Activated T-cell treated with anti-CD3 and anti-CD28 coated beads for 1 hour (primary cell): ENCODE measurements around the gene LCLAT1.

Experiments used
- DNase-seq: peaks from one replicate; pipeline ENCODE4 v3.0.0-alpha.2; 2020; ENCODE audit warnings: low read depth

Gene LCLAT1

DNA sequence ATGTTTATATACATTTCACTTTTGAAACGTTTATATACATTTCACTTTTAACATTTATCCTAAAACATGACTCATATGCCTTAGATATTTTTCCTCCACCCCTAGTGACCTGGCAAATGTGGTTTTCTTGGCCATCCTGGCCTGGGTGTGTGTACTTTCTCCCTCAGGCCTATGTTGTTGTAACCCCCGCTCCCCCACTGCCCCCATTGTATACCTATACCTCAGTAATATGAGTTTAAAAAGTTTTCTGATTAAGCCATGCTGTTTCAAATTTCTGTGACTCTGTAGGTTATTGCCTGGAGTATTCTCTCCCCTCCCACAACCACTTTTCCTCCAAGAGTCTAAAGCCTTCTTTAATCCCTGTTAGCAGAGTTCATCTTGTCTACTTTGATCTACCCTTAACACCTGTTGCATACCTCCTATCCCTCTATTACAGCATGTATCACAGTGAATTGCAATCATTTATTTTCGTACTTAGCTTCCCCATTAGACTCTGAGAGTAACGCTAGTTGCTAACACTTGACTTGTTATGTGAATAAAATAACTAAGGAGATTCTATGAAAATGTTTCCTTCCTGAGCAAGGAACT, 67.9 kb downstream of the LCLAT1 start:
- no peak for DNase-seq

DNA sequence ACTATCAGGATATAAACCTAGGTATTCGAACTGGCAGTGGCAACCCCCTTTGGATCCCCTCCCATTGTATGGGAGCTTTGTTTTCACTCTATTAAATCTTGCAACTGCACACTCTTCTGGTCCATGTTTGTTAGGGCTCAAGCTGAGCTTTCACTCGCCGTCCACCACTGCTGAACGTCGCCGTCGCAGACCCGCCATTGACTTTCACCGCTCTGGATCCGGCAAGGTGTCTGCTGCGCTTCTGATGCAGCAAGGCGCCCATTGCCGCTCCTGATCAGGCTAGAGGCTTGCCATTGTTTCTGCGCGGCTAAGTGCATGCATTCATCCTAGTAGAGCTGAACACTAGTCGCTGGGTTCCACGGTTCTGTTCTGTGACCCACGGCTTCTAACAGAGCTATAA, 69.1 kb downstream of the LCLAT1 start:
- DNase-seq, result no peak

DNA sequence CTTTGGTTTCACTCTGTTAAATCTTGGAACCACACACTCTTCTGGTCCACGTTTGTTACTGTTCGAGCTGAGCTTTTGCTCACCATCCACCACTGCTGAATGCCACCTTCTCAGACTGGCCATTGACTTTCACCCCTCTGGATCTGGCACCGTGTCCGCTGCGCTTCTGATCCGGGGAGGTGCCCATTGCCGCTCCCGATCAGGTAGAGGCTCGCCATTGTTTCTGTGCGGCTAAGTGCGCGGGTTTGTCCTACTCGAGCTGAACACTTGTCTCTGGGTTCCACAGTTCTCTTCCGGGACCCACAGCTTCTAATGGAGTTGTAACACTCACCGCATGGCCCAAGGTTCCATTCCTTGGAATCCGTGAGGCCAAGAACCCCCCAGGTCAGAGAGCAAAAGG, 72.8 kb downstream of the LCLAT1 start:
- DNase-seq, result no peak

GRCh38 chr2:30522421-30522820, 75.4 kb downstream of the LCLAT1 start:
- no peak for DNase-seq

GRCh38 chr2:30527411-30527810, 80.4 kb downstream of the LCLAT1 start:
- no peak for DNase-seq

DNA sequence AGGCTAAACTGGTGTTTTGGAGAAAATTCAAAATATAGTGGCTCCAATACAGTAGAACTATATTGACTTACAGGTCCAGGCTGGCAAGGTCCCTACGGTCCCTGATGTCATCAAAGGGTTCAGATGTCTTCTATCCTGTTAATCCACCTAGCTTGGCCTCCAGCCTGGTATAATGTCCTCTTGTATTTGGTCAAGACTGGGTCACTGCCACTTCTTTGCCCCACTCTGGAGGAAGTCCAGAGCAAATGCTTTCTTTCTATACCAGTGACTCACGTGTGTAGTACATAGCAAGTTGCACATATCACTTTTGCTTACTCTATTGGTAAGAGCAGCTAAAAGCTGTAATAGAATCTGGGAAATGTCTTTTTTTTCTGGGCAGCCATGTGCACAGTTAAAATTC, 80.8 kb downstream of the LCLAT1 start:
- no peak for DNase-seq

DNA sequence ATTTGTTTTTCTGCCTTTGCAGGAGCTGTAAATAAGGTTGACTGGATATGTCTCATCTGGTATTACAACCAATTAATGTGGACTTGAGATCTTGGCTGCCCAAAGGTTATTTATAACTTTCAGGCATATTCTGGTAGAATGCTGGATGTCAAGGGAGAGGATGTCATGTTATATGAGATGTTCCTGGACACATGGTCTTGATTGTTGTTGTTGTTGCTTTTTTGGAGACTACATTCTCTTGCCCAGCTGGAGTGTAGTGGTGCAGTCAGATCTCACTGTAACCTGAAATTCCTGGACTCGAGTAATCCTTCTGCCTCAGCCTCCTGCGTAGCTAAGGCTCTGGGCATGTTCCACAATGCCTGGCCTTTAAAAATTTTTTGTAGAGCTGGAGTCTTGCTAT, 83.3 kb downstream of the LCLAT1 start:
- DNase-seq, result no peak

DNA sequence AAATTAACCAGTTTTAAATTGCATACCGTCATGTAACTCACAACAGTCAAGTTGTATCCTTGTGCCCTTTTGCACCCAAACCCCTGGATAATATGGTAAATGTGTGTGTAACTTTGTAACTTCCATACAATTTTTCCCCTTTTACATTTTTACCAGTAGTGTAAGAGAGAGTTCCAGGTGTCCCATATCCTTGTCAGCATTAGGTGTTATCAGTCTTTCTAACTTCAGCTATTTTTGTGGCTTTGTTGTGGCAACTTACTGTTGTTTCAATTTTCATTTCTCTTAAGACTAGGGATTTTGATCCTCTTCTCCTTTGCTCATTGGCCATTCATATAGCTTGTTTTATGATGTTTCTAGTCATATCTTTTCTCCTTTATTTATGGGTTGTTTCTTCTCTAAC, 94.6 kb downstream of the LCLAT1 start:
- DNase-seq, result no peak

DNA sequence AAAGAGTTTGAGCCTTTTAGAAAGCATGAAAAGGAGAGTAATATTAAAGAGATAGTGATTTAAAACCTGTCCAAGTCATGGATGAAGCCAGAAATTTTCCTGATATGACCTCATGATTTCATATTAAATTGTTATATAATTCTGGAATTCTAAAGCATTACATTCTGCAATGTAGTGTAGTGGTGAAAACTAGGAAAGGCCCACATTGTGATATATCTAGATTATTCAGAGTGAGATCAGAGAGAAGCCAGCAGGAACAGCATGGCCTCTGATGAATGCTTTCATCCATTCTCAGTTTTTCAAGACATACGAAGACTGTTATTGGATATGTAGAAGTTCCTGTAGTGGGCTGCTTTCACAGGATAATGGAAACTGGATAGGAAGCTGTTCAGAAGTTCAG, 98.8 kb downstream of the LCLAT1 start:
- no peak for DNase-seq

- no peak for DNase-seq
These were observed 101.3 kb downstream of the LCLAT1 start for GRCh38 chr2:30548386-30548785.

DNA sequence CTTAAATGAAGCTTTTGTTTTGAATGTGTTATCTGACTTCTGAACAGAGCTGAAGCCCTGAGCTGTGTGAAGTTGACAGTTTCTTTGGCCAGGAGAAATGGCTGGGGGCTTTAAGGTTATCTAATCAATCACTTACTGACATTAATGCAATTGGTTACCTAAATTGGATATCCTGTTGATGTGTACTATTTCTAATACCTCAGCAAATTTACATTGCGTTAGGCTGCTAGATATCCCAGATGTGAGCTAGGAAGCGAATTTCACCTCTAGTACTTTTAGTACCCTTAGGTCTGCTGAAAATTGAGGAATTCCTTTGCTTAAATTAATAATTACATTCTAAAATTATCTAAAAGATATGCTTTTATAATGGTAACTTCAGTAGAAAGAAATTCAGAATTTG, 102.0 kb downstream of the LCLAT1 start:
- DNase-seq, result no peak

GRCh38 chr2:30559544-30560275, 112.7 kb downstream of the LCLAT1 start:
- DNase-seq, result no peak

DNA sequence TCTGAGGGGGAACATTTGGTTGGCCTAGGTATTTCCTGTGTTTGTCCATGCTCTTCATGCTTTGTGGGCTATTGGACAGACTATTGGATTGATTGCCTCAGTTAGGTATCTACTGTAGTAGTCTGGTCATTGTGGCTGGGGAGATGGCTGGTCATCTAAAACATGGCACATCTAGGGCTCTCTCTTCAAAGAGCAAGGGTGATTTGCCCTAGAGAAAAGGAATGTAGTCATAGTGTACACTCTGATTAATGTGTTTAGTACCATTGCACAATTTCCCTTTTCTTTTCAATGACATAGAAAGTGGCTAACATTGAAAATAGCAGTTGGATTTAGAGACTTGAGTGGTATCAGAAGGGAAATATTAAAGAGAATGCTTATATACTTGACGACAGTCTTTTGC, 114.3 kb downstream of the LCLAT1 start:
- no peak for DNase-seq

DNA sequence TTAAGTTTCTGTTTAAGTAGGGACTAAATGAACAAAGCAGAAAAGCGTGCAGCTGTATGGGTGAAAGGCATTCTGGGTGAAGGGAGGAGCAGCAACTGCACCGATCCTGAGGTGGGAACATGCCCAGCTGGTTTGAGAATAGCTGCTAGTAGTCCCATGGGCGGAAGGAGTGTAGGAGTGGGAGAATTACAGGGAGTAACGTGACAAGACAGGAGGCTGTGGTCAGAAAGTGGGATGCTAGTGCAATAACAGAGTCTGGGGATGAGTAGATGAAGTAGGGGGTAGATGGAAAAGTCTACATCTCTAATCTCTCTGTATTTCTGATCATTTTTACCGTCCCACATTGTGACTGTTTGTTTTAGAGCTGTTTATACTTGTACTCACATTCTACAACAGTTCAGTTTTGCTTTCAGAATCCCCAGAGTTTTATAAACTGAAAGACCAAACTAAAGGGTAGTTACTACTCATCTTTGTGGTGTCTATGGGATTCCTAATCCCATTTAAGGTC, 118.9 kb downstream of the LCLAT1 start:
- no peak for DNase-seq

DNA sequence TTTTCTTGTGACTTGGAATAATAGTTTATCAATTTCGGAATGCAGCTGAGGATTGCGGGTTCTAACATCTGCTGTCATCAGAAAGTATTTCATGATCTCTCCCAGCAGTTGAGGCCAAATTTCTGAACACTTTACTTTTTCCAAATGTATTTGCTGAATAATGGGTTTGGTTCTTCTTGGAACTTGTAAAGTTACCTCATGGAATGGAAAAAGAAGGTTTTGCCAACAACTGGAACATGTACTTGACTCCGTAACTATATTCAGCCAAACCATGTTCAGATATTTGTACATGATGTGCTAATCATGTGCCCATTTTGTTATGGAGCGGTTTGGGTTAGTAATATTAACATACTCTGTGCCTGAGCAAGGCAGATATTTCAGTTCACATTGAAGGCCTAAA, 119.6 kb downstream of the LCLAT1 start:
- DNase-seq, result no peak

GRCh38 chr2:30567317-30567716, 120.3 kb downstream of the LCLAT1 start:
- no peak for DNase-seq

DNA sequence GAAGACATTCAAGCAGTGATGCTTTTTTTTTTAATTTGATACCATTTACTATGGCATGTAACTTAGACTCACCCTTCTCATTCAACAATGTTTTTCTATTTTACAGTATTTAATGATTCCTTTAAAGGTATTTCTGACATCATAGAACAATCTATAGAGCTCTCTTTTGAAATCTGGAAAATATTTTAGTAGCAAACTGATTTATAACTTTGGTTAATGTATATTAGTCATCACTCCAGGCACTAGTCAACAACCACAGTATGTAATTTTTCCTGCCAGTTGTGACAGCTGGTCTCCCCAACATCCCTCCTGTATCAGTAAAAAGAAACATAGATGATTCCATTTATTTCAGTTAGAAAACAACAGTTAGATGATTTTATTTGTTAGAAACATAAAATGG, 122.9 kb downstream of the LCLAT1 start:
- DNase-seq, result no peak

GRCh38 chr2:30577151-30577550, 130.1 kb downstream of the LCLAT1 start:
- no peak for DNase-seq

DNA sequence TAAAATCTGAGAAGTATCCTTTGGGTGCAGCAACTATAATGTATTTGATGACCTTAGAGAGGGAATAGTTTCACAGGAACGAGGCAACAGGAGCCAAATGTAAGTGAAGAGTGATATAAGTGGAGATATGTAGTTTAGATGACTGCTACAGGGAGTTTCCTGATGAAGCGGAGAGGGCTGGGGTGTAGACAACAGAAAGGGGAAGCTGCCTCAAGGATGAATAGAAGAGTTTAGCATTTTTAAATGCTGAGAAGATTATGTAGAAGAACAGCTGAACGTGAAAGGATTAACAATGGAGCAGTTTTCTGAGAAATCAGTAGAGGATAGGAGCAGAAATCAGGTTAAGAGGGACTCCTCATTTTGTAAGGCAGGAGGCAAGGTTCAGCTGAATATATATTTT, 133.3 kb downstream of the LCLAT1 start:
- no peak for DNase-seq

- DNase-seq, result no peak
These were observed 135.5 kb downstream of the LCLAT1 start for GRCh38 chr2:30582521-30582920.

DNA sequence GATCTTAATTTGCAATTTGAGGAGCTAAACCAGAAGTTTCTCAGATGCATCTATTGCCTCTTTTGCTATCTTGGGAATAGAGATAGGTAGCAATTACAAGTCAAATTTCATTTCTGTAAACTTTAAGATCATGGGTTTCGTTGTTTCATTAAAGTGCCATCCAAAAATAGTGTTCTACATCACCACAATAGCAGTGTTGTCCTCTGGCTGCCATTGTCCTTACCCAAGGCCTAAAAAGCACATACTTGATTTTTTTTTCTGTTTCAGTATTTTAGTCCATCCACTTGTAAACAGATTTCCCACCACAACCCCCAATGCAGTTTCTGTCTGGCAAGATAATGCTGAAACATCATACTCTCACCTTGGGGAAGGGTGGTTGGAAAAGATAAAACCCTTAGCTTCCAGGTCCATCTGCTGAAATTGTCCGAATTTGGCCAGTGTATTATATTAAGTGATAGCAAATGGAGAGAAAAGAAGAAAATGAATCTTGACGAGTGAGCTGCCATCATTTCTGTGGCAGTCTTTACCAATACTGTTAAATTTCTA, 136.2 kb downstream of the LCLAT1 start:
- no peak for DNase-seq

DNA sequence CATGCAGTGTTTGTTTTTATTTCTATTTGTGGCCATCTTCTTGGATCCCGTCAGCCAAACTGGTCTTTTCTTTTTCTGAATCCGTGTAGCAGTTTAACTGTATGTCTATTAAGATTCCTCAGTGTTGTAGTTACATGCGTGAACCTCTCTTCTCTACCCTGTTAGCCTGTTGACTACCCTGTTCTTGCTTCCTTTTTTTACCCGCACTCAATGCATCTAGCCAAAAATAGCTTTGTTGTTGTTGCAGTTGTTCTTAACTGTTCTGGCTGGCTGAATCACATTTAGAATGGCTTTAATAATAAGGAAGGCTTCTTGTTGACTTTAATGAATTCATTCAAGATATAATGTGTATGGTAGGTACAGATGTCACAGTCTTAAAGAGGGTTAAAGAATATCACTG, 137.1 kb downstream of the LCLAT1 start:
- DNase-seq, result no peak

DNA sequence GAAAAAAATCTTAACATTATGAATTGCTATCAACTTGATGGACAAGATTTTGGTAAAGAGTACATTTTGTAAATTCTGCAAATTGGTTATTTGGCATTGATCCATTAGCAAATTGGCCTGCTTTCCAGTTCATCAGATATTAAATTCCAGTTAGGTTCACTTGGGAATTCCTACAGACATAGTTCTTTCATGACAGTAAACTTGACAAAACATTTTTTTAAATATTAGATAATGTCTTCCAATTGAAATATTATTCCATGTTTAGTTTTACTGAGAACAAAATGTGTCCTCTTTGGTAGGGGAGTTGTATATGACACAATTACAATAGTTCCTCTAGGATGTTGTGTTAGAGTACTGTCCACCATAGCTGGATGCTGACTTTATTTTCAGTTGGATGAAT, 141.9 kb downstream of the LCLAT1 start:
- no peak for DNase-seq

DNA sequence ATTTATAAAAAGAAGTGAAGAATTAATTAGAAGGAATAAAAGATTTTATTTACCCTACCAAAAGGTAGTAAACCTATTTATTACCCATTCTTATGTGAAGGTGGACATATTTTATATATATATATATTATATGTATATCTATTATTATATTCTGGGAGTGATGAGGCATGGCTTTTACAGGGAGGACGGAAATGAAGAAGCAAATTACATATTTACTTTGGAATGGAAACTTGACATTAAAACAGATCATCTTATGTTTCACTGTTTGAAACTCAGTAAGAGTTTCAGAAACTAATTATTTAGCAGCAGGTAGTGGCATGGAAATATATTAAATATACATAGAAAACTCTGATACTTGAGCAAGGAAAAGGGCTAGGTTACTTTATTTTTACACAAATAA, 143.4 kb downstream of the LCLAT1 start:
- no peak for DNase-seq
